SK-N-SH (cell line): ENCODE measurements around the gene WASL. TPM values are rescaled to one million over a fixed set of nuclear protein-coding genes. Genes with fewer than 3 reads are reported as not detected.

Experiments used
- CTCF ChIA-PET: fragments of 300-600, 350-600 bp; formaldehyde crosslinking; extraction: SDS; loops from one replicate; lab custom pipeline; 2021; lab: Yijun Ruan, JAX
- POLR2A ChIA-PET: fragments of 350-600 bp; sonication (Branson Sonifier 250); formaldehyde crosslinking; extraction: SDS; loops from one replicate; lab custom pipeline; 2020; ENCODE audit warnings: antibody characterized with exemption, inconsistent platforms; lab: Yijun Ruan, JAX
- DNase-seq: peaks from one replicate; pipeline ENCODE4 v3.0.0; 2012
- H2AFZ ChIP-seq: fragments of 200-600 bp; sonication (generic); 2 replicates; pipeline ENCODE4 v1.8.1; 2016; ENCODE audit warnings: antibody characterized with exemption, mild to moderate bottlenecking, low read depth
- H3F3A ChIP-seq: fragments of 200-600 bp; sonication (generic); replicated peaks from 2 replicates; pipeline ENCODE3; 2016; ENCODE audit warnings: antibody characterized with exemption, mild to moderate bottlenecking; ENCODE audit not compliant: insufficient read depth
- H3K27ac ChIP-seq, 2 experiments: fragments of 200-500 bp in 1 of 2; fragments of 200-600 bp in 1 of 2; sonication (Bioruptor generic) in 1 of 2; sonication (generic), shearing (Covaris generic) in 1 of 2; 2 replicates each; pipeline versions ENCODE4 v1.5.1 to v1.6.1; 2014 to 2016; ENCODE audit warnings: low read depth in 2 of 2, inconsistent platforms in 1 of 2, low read length in 1 of 2, mild to moderate bottlenecking in 1 of 2, mixed read lengths in 1 of 2
- H3K27me3 ChIP-seq: fragments of 200-600 bp; sonication (generic), shearing (Covaris generic); 2 replicates; pipeline ENCODE4 v1.6.1; 2016; ENCODE audit warnings: mixed run types; ENCODE audit not compliant: insufficient read depth
- H3K36me3 ChIP-seq, 2 experiments: fragments of 200-500 bp in 1 of 2; fragments of 200-600 bp in 1 of 2; sonication (Bioruptor generic) in 1 of 2; sonication (generic) in 1 of 2; replicated peaks in 1 of 2; 2 replicates each; pipeline versions ENCODE3 to v1.5.1; 2014 to 2016; ENCODE audit warnings: low read length in 1 of 2, mild to moderate bottlenecking in 1 of 2; ENCODE audit not compliant: insufficient read depth in 2 of 2, control insufficient read depth in 1 of 2
- H3K4me1 ChIP-seq, 2 experiments: fragments of 200-500 bp in 1 of 2; fragments of 200-600 bp in 1 of 2; sonication (Bioruptor generic) in 1 of 2; sonication (generic), shearing (Covaris generic) in 1 of 2; 2 replicates each; pipeline versions ENCODE4 v1.5.1 to v1.6.1; 2014 to 2016; ENCODE audit warnings: low read depth in 1 of 2, low read length in 1 of 2, mixed run types in 1 of 2; ENCODE audit not compliant: insufficient read depth in 2 of 2, control insufficient read depth in 1 of 2
- H3K4me2 ChIP-seq: fragments of 200-600 bp; sonication (generic), shearing (Covaris generic); 2 replicates; pipeline ENCODE4 v1.6.1; 2017; ENCODE audit warnings: mixed run types
- H3K4me3 ChIP-seq, 2 experiments: fragments of 200-500 bp in 1 of 2; fragments of 200-600 bp in 1 of 2; sonication (Bioruptor generic) in 1 of 2; sonication (generic), shearing (Covaris generic) in 1 of 2; 2 replicates each; pipeline versions ENCODE4 v1.5.1 to v1.8.1; 2014 to 2016; ENCODE audit warnings: low read depth in 2 of 2, inconsistent platforms in 1 of 2, low read length in 1 of 2, mild to moderate bottlenecking in 1 of 2, mixed read lengths in 1 of 2, moderate library complexity in 1 of 2
- H3K79me2 ChIP-seq: fragments of 200-600 bp; sonication (generic); 2 replicates; pipeline ENCODE4 v1.8.1; 2017; ENCODE audit warnings: mild to moderate bottlenecking; ENCODE audit not compliant: insufficient read depth
- H3K9ac ChIP-seq: fragments of 200-600 bp; sonication (generic); 2 replicates; pipeline ENCODE4 v1.6.1; 2017; ENCODE audit warnings: mixed run types
- H3K9me2 ChIP-seq: fragments of 200-600 bp; sonication (generic); 2 replicates; pipeline ENCODE4 v1.6.1; 2017; ENCODE audit warnings: mixed run types
- H3K9me3 ChIP-seq: fragments of 200-600 bp; sonication (generic); 2 replicates; pipeline ENCODE4 v1.6.1; 2017; ENCODE audit warnings: mixed run types, mild to moderate bottlenecking, moderate library complexity
- H4K20me1 ChIP-seq: fragments of 200-600 bp; sonication (generic); 2 replicates; pipeline ENCODE4 v1.6.1; 2017; ENCODE audit warnings: mild to moderate bottlenecking, mixed run types; ENCODE audit not compliant: insufficient read depth
- CHD2 ChIP-seq: fragments of 150-350 bp; IDR thresholded peaks from 2 replicates; pipeline ENCODE4 v1.6.1; 2018; ENCODE audit warnings: low read length; ENCODE audit not compliant: partially characterized antibody
- CTCF ChIP-seq: fragments of 200-600 bp; sonication (generic); IDR thresholded peaks from 2 replicates; pipeline ENCODE4 v1.6.1; 2017; ENCODE audit warnings: antibody characterized with exemption, mild to moderate bottlenecking, moderate library complexity
- EP300 ChIP-seq, 2 experiments: IDR thresholded peaks; 2 replicates each; pipeline versions ENCODE4 v1.4.0 to v1.6.1; 2012; ENCODE audit warnings: borderline replicate concordance in 1 of 2, low read depth in 1 of 2, low read length in 1 of 2
- GABPA ChIP-seq: IDR thresholded peaks from 2 replicates; pipeline ENCODE4 v1.4.0; 2012; ENCODE audit warnings: low read depth, mild to moderate bottlenecking
- IRF3 ChIP-seq: fragments of 150-350 bp; IDR thresholded peaks from 2 replicates; pipeline ENCODE4 v1.6.1; 2016; ENCODE audit warnings: mild to moderate bottlenecking, low read depth, low read length
- MXI1 ChIP-seq: IDR thresholded peaks from 2 replicates; pipeline ENCODE4 v1.6.1; 2012; ENCODE audit warnings: mild to moderate bottlenecking, low read depth, low read length, improper control_type of control experiment
- REST ChIP-seq: IDR thresholded peaks from 2 replicates; pipeline ENCODE4 v1.6.1; 2012; ENCODE audit warnings: mild to moderate bottlenecking, low read depth, low read length, moderate library complexity
- SMC3 ChIP-seq: IDR thresholded peaks from 2 replicates; pipeline ENCODE4 v1.6.1; 2012; ENCODE audit warnings: low read depth, low read length, improper control_type of control experiment
- TAF1 ChIP-seq: IDR thresholded peaks from 2 replicates; pipeline ENCODE4 v1.6.1; 2012; ENCODE audit warnings: low read depth, mild to moderate bottlenecking, low read length, moderate library complexity, borderline replicate concordance
- TCF12 ChIP-seq: IDR thresholded peaks from 2 replicates; pipeline ENCODE4 v1.4.0; 2012
- TEAD4 ChIP-seq: IDR thresholded peaks from 2 replicates; pipeline ENCODE4 v1.4.0; 2012; ENCODE audit warnings: mild to moderate bottlenecking, borderline replicate concordance; ENCODE audit not compliant: insufficient read depth
- WGBS: methylation state at CpG from one replicate; pipeline ENCODE4 v1.1.6; 2017; ENCODE audit warnings: low lambda C conversion rate; 5-methylcytosine and 5-hydroxymethylcytosine counted together
- polyA plus RNA-seq, 3 experiments: library from polyadenylated mRNA; depleted of rRNA; stranded (reverse); fragments of >200 nt; gene quantifications; 2 replicates each; pipeline ENCODE4 v1.2.3, GENCODE V29; 2012
- TF ChIP-seq, protein P1 (sequence below): IDR thresholded peaks from 2 replicates; pipeline ENCODE4 v1.4.0; 2012; ENCODE audit warnings: low read depth, borderline replicate concordance
- TF ChIP-seq, protein P2 (sequence below): IDR thresholded peaks from 2 replicates; pipeline ENCODE4 v1.4.0; 2012; ENCODE audit warnings: low read depth, borderline replicate concordance

The WASL gene
- polyA plus RNA-seq, 1 of the 3 experiments (the other 2 are of a cell fraction) = 9.9 TPM

- no peaks in the 10 kb centered on the region for H3F3A ChIP-seq
- no peak for TF ChIP-seq TAF1
- no peak for TF ChIP-seq CHD2
- TF ChIP-seq SMC3 = no peak
- no peak for TF ChIP-seq TCF12
- TF ChIP-seq CTCF = no peak
- no peak for TF ChIP-seq TEAD4
- TF ChIP-seq IRF3 = no peak
- TF ChIP-seq, protein P1, sequence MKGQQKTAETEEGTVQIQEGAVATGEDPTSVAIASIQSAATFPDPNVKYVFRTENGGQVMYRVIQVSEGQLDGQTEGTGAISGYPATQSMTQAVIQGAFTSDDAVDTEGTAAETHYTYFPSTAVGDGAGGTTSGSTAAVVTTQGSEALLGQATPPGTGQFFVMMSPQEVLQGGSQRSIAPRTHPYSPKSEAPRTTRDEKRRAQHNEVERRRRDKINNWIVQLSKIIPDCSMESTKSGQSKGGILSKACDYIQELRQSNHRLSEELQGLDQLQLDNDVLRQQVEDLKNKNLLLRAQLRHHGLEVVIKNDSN = no peak
- TF ChIP-seq, protein P2, sequence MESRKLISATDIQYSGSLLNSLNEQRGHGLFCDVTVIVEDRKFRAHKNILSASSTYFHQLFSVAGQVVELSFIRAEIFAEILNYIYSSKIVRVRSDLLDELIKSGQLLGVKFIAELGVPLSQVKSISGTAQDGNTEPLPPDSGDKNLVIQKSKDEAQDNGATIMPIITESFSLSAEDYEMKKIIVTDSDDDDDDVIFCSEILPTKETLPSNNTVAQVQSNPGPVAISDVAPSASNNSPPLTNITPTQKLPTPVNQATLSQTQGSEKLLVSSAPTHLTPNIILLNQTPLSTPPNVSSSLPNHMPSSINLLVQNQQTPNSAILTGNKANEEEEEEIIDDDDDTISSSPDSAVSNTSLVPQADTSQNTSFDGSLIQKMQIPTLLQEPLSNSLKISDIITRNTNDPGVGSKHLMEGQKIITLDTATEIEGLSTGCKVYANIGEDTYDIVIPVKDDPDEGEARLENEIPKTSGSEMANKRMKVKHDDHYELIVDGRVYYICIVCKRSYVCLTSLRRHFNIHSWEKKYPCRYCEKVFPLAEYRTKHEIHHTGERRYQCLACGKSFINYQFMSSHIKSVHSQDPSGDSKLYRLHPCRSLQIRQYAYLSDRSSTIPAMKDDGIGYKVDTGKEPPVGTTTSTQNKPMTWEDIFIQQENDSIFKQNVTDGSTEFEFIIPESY = no peak
- TF ChIP-seq GABPA = no peak
- no peak for TF ChIP-seq EP300 (IDR thresholded peaks at IDR 0.05; ENCODE audit: borderline replicate concordance in 1 of 2, low read depth in 1 of 2, low read length in 1 of 2)
- TF ChIP-seq REST = no peak
- TF ChIP-seq MXI1 = no peak
- H2AFZ ChIP-seq = no peak overlapping the region
- no peak overlapping the region for H3K4me3 ChIP-seq
- H3K27ac ChIP-seq = no peak overlapping the region
- no peaks in the 10 kb centered on the region for H4K20me1 ChIP-seq
- ChIA-PET CTCF (interaction anchor here (1.5 to 1.7 kb wide), 2 partner anchors 27 to 38 kb away, joined by 4 to 5 read pairs; no protein-coding TSS in a partner anchor), POLR2A (no interaction called here)
- WGBS = 94% methylated on average over 6 of the region's 6 CpGs
- H3K79me2 ChIP-seq = no peaks in the 10 kb centered on the region
- H3K9me3 ChIP-seq = no peaks in the 10 kb centered on the region
- H3K9ac ChIP-seq = no peak overlapping the region
- H3K4me2 ChIP-seq = no peak overlapping the region
- no peaks in the 10 kb centered on the region for H3K9me2 ChIP-seq
- H3K36me3 ChIP-seq = no peaks in the 10 kb centered on the region
- DNase-seq = no peak
- H3K27me3 ChIP-seq = no peaks in the 10 kb centered on the region
- peaks cover 0 to 17% of the 10 kb centered on the region in 2 experiments; a peak in 2 of 4 replicates for H3K4me1 ChIP-seq
Measured at GRCh38 chr7:123663200-123663599, 85.6 kb downstream of the WASL start.
